ENCODE data around the gene YLPM1. TPM values are rescaled to one million over a fixed set of nuclear protein-coding genes. Genes with fewer than 3 reads are reported as not detected.

YLPM1 gene
- polyA plus RNA-seq, 1 of the 3 experiments (the other 2 are of a cell fraction): 14.0 TPM

DNA sequence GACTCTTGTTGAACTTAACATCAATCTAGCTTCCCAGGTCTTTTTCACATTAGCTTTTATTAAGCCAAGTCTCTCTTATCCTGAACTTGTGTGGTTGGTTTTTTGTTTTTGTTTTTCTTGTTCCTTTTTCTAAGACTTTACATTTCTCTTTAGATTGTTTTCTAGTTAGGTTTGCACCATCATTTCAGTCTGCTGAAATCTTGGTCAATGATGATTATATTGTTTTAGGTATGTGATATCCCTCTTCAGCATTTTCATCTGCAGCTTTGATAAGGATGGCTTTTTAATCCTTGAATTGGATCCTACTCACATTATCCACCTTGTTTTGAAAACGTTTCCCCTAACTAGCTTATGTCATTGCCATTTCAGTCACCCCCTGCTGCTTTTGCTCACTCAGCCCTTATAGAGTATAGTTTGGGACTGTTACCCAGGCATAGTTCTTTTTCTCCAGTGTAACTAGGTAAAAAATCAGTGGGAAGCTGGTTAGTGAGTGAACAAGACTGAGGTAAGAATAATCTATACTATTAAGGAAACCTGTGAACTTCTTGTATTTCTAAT is 22.0 kb downstream of the YLPM1 start:
- 21% methylated on average over 1 of the region's 1 CpG for WGBS (ENCODE audit: low lambda C conversion rate)
- no peak overlapping the region for H3K27ac ChIP-seq (ENCODE audit: low read depth in 2 of 2, low read length in 1 of 2)
- H4K20me1 ChIP-seq (ENCODE audit: insufficient read depth): no peaks in the 10 kb centered on the region; the same call in 1 of the 2 replicates
- ChIA-PET CTCF (interaction anchor here (0.8 to 2.3 kb wide), 5 partner anchors 21 to 173 kb away, joined by 3 to 6 read pairs (median 3); partner anchors contain the start of genes LTBP2 and YLPM1), POLR2A (interaction anchor here (2.0 kb wide), 1 partner anchor 21 kb away, joined by 5 read pairs; no protein-coding TSS in a partner anchor)
- H3K79me2 ChIP-seq (ENCODE audit: insufficient read depth): peaks cover 76% of the 10 kb centered on the region
- no peak for DNase-seq
- H2AFZ ChIP-seq (ENCODE audit: low read depth): no peak overlapping the region
- TF ChIP-seq NFIC (IDR thresholded peaks at IDR 0.05; ENCODE audit: borderline replicate concordance): no peak
- no peak for TF ChIP-seq RXRA (IDR thresholded peaks at IDR 0.05; ENCODE audit: borderline replicate concordance, low read depth)
- H3K9me3 ChIP-seq: no peaks in the 10 kb centered on the region
- H3K4me1 ChIP-seq (ENCODE audit: control insufficient read depth in 1 of 2, insufficient read depth in 2 of 2, low read depth in 1 of 2, low read length in 1 of 2): no peaks in the 10 kb centered on the region
- H3K9me2 ChIP-seq: no peaks in the 10 kb centered on the region
- H3K9ac ChIP-seq: no peak overlapping the region
- no peaks in the 10 kb centered on the region for H3K27me3 ChIP-seq (ENCODE audit: insufficient read depth)
- no peak overlapping the region for H3K4me2 ChIP-seq
- no peak overlapping the region for H3K4me3 ChIP-seq (ENCODE audit: low read depth in 2 of 2, low read length in 1 of 2)
- H3K36me3 ChIP-seq (replicated peaks in 1 of 2; ENCODE audit: control insufficient read depth in 1 of 2, insufficient read depth in 2 of 2, low read length in 1 of 2): peaks cover 56 to 93% of the 10 kb centered on the region in 2 experiments
- peaks cover 23% of the 10 kb centered on the region for H3F3A ChIP-seq (replicated peaks; ENCODE audit: insufficient read depth)

GRCh38 chr14:74786796-74787315 is 23.7 kb downstream of the YLPM1 start:
- DNase-seq: no peak

More at GRCh38 chr14:74786796-74787315, 23.7 kb downstream of the YLPM1 start:
- H3K27me3 ChIP-seq (ENCODE audit: insufficient read depth): no peaks in the 10 kb centered on the region
- no peak overlapping the region for H2AFZ ChIP-seq (ENCODE audit: low read depth)
- no peaks in the 10 kb centered on the region; the same call in 1 of the 2 replicates for H4K20me1 ChIP-seq (ENCODE audit: insufficient read depth)
- H3K36me3 ChIP-seq (replicated peaks in 1 of 2; ENCODE audit: control insufficient read depth in 1 of 2, insufficient read depth in 2 of 2, low read length in 1 of 2): peaks cover 41 to 79% of the 10 kb centered on the region in 2 experiments
- ChIA-PET CTCF (no interaction called here), POLR2A (no interaction called here)
- H3K9me3 ChIP-seq: no peaks in the 10 kb centered on the region
- peaks cover 27% of the 10 kb centered on the region for H3F3A ChIP-seq (replicated peaks; ENCODE audit: insufficient read depth)
- no peak overlapping the region for H3K4me3 ChIP-seq (ENCODE audit: low read depth in 2 of 2, low read length in 1 of 2)
- H3K4me2 ChIP-seq: no peak overlapping the region
- peaks cover 94% of the 10 kb centered on the region for H3K79me2 ChIP-seq (ENCODE audit: insufficient read depth)
- H3K9ac ChIP-seq: no peak overlapping the region
- H3K9me2 ChIP-seq: no peaks in the 10 kb centered on the region
- peak; percentile 21; the same call in 1 of the 2 replicates for TF ChIP-seq CTCF (IDR thresholded peaks at IDR 0.05)
- no peak for TF ChIP-seq TCF12 (IDR thresholded peaks at IDR 0.05)
- H3K27ac ChIP-seq (ENCODE audit: low read depth in 2 of 2, low read length in 1 of 2): no peak overlapping the region
- 82% methylated on average over 2 of the region's 2 CpGs for WGBS (ENCODE audit: low lambda C conversion rate)
- H3K4me1 ChIP-seq (ENCODE audit: control insufficient read depth in 1 of 2, insufficient read depth in 2 of 2, low read depth in 1 of 2, low read length in 1 of 2): no peaks in the 10 kb centered on the region
